GM23338 (cell line): ENCODE data around the gene OSBPL5. TPM values are rescaled to one million over a fixed set of nuclear protein-coding genes. Genes with fewer than 3 reads are reported as not detected.

Experiments used
- ATAC-seq: fragments of 200-7000 bp; cut with Tn5 transposase; 3 replicates; pipeline ENCODE4 v1.9.1; 2020
- DNase-seq: peaks from one replicate; pipeline ENCODE4 v3.0.0-alpha.2; 2015; ENCODE audit warnings: low spot score
- H2AFZ ChIP-seq: fragments of 200-600 bp; sonication (generic); 2 replicates; pipeline ENCODE4 v1.8.0; 2016; ENCODE audit warnings: antibody characterized with exemption, mild to moderate bottlenecking, moderate library complexity
- H3F3A ChIP-seq: fragments of 200-600 bp; sonication (generic); replicated peaks from 2 replicates; pipeline ENCODE4 v1.8.0; 2017; ENCODE audit warnings: antibody characterized with exemption, mixed run types, low read depth
- H3K27ac ChIP-seq: fragments of 200-600 bp; sonication (generic); 2 replicates; pipeline ENCODE4 v1.6.1; 2016; ENCODE audit warnings: low read depth
- H3K27me3 ChIP-seq: fragments of 200-600 bp; sonication (generic); 2 replicates; pipeline ENCODE4 v1.8.0; 2016; ENCODE audit warnings: mild to moderate bottlenecking, mixed run types, moderate library complexity; ENCODE audit not compliant: insufficient read depth
- H3K36me3 ChIP-seq: fragments of 200-600 bp; sonication (generic); 2 replicates; pipeline ENCODE4 v1.8.0; 2016; ENCODE audit warnings: mild to moderate bottlenecking; ENCODE audit not compliant: insufficient read depth
- H3K4me1 ChIP-seq: fragments of 200-600 bp; sonication (generic); 2 replicates; pipeline ENCODE4 v1.8.0; 2016; ENCODE audit warnings: mild to moderate bottlenecking, moderate library complexity; ENCODE audit not compliant: insufficient read depth
- H3K4me2 ChIP-seq: fragments of 200-600 bp; sonication (generic); 2 replicates; pipeline ENCODE4 v1.7.1; 2017; ENCODE audit warnings: mixed run types
- H3K4me3 ChIP-seq: fragments of 200-600 bp; sonication (generic); 2 replicates; pipeline ENCODE4 v1.6.1; 2016; ENCODE audit warnings: mixed run types
- H3K79me2 ChIP-seq: fragments of 200-600 bp; sonication (generic); replicated peaks from 2 replicates; pipeline ENCODE4 v1.8.0; 2017; ENCODE audit warnings: mild to moderate bottlenecking; ENCODE audit not compliant: insufficient read depth
- H3K9me2 ChIP-seq: fragments of 200-600 bp; sonication (generic); 2 replicates; pipeline ENCODE4 v1.8.0; 2017; ENCODE audit not compliant: insufficient read depth
- H4K20me1 ChIP-seq: fragments of 200-600 bp; sonication (generic); replicated peaks from 2 replicates; pipeline ENCODE4 v1.8.0; 2017; ENCODE audit warnings: mild to moderate bottlenecking; ENCODE audit not compliant: insufficient read depth
- H3K27ac Mint-ChIP-seq: 2 replicates; pipeline ENCODE4 v1.8.0; 2020; ENCODE audit warnings: inconsistent platforms, mild to moderate bottlenecking, moderate library complexity, mixed read lengths
- H3K27me3 Mint-ChIP-seq: 3 replicates; pipeline ENCODE4 v1.8.0; 2022; ENCODE audit warnings: low read depth, mild to moderate bottlenecking, moderate library complexity, mixed read lengths, inconsistent platforms; ENCODE audit not compliant: insufficient read depth, poor library complexity
- H3K36me3 Mint-ChIP-seq: 3 replicates; pipeline ENCODE4 v1.8.0; 2021; ENCODE audit warnings: low read depth, mild to moderate bottlenecking, inconsistent platforms, moderate library complexity, mixed read lengths
- H3K4me1 Mint-ChIP-seq: 3 replicates; pipeline ENCODE4 v1.8.0; 2020; ENCODE audit warnings: mild to moderate bottlenecking, inconsistent platforms, mixed read lengths
- H3K4me3 Mint-ChIP-seq: 3 replicates; pipeline ENCODE4 v1.8.0; 2021; ENCODE audit warnings: moderate library complexity, mild to moderate bottlenecking, inconsistent platforms, mixed read lengths
- H3K9me3 Mint-ChIP-seq: 3 replicates; pipeline ENCODE4 v1.8.0; 2020; ENCODE audit warnings: moderate library complexity, mild to moderate bottlenecking, inconsistent platforms, mixed read lengths
- CTCF ChIP-seq, 2 experiments: fragments of 200-600 bp in 1 of 2; sonication (generic) in 1 of 2; conservative IDR thresholded peaks; 2 replicates each; pipeline versions ENCODE4 v1.5.1 to v1.6.1; 2016 to 2017; ENCODE audit warnings: antibody characterized with exemption in 2 of 2, low read depth in 2 of 2, mild to moderate bottlenecking in 2 of 2, moderate library complexity in 1 of 2
- ZNF462 ChIP-seq: fragments of 250-450 bp; sonication (Bioruptor Pico); IDR thresholded peaks from 2 replicates; pipeline ENCODE4 v1.5.0; 2020; ENCODE audit warnings: mild to moderate bottlenecking, moderate library complexity
- polyA plus RNA-seq: library from polyadenylated mRNA; unstranded; fragments of >200 nt; fragmentation: Nextera tagmentation; extraction: Ambion mirVana; gene quantifications from 2 replicates; pipeline ENCODE4 v1.2.1, GENCODE V29; 2016
- total RNA-seq: library from RNA; depleted of rRNA; stranded (reverse); fragments of >200 nt; shearing (Covaris generic); gene quantifications from 2 replicates; pipeline ENCODE4 v1.2.3, GENCODE V29; 2014

Gene OSBPL5
- total and polyA plus RNA-seq, 2 experiments from 2014 or later, result 2.7 to 12.0 TPM

- H3K4me1 Mint-ChIP-seq, result peaks cover 17% of the 10 kb centered on the region
Observed at GRCh38 chr11:3195251-3196160, 30.4 kb upstream of the OSBPL5 start.

More at GRCh38 chr11:3195251-3196160, 30.4 kb upstream of the OSBPL5 start:
- no peaks in the 10 kb centered on the region for H3K4me1 ChIP-seq
- no peak overlapping the region for H3K27ac ChIP-seq
- H3K9me2 ChIP-seq, result no peaks in the 10 kb centered on the region
- ATAC-seq (peak; percentile 25), DNase-seq (peak; percentile 49)
- H3K4me3 ChIP-seq, result no peak overlapping the region
- no peak overlapping the region for H3K27ac Mint-ChIP-seq
- H3K9me3 Mint-ChIP-seq, result 0 out of 3 replicates have a peak, but pooled peaks cover 3% of the 10 kb centered on the region
- H3K36me3 ChIP-seq, result no peaks in the 10 kb centered on the region
- H3K27me3 Mint-ChIP-seq, result peaks cover 14% of the 10 kb centered on the region
- TF ChIP-seq CTCF (conservative IDR thresholded peaks at IDR 0.05; ENCODE audit: low read depth in 2 of 2) (peak; percentile 20 to 51; a peak in 2 of 4 replicates), ZNF462 (CRISPR knock-in tag) (no peak)
- H3K36me3 Mint-ChIP-seq, result no peaks in the 10 kb centered on the region; the same call in 1 of the 3 replicates
- H3K4me2 ChIP-seq, result no peak overlapping the region
- H3K27me3 ChIP-seq, result no peaks in the 10 kb centered on the region
- no peak overlapping the region for H3K4me3 Mint-ChIP-seq
- H3K79me2 ChIP-seq, result no peaks in the 10 kb centered on the region
- H3F3A ChIP-seq, result no peaks in the 10 kb centered on the region
- no peaks in the 10 kb centered on the region for H4K20me1 ChIP-seq
- no peak overlapping the region for H2AFZ ChIP-seq
